GM18907 (cell line): ENCODE measurements around the gene ATG16L1.
A peak's percentile ranks its signal among the peaks of the same experiment; 100 is the strongest.

Experiments used
- ATAC-seq: cut with Tn5 transposase; IDR thresholded peaks from one replicate; pipeline ENCODE4 v1.9.1; 2021; ENCODE audit warnings: mild to moderate bottlenecking, moderate library complexity; ENCODE audit not compliant: unreplicated experiment

Gene ATG16L1

DNA sequence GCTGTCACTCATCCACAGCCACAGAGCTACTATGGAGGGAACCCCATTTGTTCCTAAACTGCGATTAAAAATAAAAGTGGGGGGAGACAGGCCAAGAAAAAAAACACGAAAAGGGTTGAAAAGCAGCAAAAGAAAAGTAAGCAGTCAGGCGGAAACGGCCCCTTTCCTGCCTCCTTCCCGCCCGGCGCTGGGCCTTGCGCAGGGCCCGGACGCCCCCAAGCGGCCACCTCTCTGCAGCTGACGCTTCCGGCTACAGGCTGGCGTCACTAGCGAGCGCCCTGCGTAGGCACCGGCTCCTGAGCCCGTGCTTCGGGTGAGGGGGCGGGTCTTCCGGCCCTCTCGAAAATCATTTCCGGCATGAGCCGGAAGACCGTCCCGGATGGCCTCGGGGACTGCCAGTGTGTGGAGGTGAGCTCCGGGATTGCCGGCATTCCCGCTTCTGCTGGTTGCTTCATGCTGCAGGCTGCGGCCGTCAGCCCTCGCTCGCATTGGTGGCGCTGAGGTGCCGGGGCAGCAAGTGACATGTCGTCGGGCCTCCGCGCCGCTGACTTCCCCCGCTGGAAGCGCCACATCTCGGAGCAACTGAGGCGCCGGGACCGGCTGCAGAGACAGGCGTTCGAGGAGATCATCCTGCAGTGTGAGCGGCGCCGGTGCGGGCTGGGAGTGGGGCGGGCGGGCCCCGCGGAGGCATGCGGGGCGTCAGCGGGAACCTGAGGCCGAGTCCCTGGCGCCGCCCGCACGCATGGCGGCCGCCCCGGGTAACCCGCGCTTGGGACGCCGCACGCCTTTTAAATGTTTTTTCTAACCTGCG lies at the start of gene ATG16L1:
ATG16L1 (plus strand) TSS at position 368 of the 811 bp plus-strand sequence; CDS start at position 523, 155 bp downstream.
- ATAC-seq = peak; percentile 93

- ATAC-seq = no peak
These were observed 48.9 kb upstream of the ATG16L1 start for GRCh38 chr2:233202531-233202944.

DNA sequence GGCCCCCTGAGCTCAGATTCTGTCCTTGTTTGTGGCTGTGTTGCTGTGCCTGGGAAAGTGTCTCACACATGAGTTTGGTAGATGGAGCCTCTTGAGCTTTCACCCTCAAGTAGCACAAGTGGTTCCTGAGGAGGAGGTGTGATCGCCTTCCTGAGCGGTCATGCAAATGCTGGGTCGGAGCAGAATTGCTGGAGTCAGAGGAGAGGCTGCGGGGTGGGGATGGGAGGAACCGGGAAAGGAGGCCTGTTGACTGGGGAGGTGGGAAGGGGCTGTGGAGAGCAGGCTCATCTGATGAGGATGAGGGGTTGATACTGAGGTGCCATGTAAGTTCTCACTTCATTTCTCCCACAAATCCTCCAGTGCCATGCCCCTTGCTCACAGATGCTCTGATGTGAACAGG lies 48.4 kb upstream of the ATG16L1 start:
- no peak for ATAC-seq

GRCh38 chr2:233204286-233204936 lies 47.1 kb upstream of the ATG16L1 start:
- no peak for ATAC-seq

DNA sequence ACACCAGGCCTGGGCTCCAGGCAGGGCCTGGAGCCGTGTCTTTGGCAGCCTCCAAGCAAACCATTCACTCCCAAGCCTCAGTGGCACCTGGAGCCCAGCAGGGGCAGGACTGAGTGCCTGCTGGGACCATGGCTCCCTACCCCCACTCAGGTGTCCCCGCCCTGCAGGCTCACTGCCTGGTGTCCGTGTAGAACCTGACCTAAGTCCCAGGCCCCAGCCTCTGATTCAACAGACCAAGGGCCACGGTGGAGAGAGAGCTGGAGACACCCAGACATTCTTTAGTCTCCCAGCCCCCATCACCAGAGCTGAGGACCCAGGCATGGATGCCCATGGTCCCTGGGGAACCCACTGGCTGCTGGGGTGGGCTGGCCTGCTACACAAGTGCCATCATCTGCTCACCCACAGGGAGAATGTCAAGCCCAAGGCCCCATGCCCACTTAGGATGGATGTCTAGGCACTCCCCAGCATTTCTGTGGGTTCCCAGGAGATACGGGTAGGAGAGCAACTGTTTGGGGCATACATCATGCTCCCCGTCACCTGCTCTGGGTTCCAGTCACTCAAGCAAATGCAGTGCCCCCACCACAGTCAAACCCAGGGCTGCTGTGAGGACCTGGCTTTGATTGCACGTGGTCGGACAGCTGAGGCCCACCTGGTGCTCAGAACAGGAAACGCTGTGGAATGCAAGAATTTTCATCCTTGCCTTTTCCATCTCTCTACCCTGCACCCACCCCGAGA lies 42.9 kb upstream of the ATG16L1 start:
- no peak for ATAC-seq

DNA sequence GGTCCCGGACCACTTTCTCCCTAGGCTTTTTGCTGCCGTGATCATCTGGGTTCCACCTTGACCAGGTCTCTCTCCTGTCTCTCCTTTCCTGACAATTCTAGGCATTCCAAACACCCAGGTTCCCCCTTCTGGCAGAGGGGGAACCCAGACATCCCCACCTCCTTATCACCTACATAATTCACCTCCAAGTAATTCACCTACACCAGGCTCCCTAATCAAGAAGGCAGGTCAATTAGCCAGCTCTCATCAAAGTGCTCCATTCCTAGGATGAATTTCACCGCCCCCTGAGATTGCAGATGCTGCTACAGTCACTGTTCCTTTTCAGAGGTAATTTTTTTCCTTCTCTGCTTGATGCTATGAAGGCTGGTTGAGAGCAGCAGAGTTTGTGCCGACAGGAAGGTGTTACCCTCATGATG lies 42.3 kb upstream of the ATG16L1 start:
- ATAC-seq = no peak

GRCh38 chr2:233209533-233210171 lies 41.8 kb upstream of the ATG16L1 start:
- no peak for ATAC-seq

- no peak for ATAC-seq
These were observed 41.2 kb upstream of the ATG16L1 start for GRCh38 chr2:233210281-233210680.

- ATAC-seq = no peak
These were observed 40.5 kb upstream of the ATG16L1 start for GRCh38 chr2:233210843-233211547.

- no peak for ATAC-seq
These were observed 40.0 kb upstream of the ATG16L1 start for GRCh38 chr2:233211548-233211895.

DNA sequence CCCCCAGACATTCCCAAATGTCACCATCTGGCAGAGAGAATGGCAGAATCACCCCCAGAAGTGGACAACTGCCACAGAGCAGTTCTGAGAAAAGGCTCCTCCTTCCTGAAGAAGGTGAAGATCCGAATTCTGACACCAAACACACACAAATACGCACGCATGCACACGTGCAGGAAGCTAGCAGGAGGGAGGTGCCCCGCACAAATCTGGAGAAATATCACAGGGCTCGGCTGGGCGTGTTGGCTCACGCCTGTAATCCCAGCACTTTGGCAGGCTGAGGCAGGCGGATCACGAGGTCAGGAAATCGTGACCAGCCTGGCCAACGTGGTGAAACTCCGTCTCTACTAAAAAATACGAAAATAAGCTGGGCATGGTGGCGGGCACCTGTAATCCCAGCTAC lies 38.5 kb upstream of the ATG16L1 start:
- no peak for ATAC-seq

DNA sequence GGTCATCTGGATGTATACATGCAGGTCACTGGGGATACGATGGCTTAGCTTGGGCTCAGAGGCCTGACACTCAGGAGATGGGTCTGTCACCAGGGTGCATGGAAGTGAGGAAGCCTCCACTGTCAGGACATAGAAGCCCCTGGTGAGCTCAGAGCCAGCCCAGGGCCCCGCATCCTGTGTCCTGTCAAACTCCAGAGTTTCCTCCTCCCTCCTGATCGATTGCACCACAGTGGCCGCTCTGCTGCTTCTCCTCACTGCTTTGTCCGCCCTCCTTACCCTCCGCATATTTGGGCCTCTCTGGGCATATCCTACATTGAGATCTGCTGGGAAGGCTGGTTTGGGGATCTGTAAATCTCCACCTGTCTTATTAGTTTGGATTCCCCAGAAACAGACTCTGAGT lies 37.5 kb upstream of the ATG16L1 start:
- ATAC-seq = no peak

DNA sequence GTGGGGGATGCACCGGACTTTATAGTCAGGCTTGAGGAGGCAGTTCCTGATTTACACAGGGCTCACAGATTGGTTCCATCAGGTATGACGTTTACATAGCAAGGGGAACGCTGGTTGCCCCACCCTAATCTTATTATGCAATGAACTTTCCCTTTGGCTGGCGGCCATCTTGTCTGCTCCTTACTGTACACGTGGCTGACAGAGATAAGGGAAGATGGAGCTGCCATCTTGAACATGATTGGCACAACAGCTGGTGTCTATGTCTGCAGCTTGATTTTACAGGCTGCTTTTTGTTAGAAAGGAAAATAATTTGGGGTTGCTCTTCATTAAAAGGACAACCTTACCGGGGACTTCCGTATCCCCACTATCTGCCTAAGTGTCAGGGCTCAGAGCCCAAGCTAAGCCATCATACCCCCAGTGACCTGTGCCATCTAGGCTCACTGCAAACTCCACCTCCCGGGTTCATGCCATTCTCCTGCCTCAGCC lies 33.5 kb upstream of the ATG16L1 start:
- no peak for ATAC-seq

DNA sequence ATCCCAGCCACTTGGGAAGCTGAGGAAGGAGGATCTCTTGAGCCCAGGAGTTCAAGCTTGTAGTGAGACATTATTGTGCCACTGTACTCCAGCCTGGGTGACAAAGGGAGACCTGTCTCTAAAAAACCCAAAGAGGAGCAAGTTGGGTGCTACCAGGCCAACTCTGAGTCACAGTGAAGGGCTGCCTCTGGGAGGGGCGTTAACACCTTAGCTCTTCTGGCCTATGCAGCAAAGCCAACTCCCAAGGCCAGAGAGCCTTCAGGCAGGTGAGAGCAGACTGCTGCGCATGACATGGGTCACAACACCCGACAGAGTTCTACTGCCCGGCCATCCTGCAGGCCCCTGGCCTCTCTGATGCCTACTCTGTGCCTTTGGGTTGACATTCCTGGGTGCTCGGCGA lies 32.6 kb upstream of the ATG16L1 start:
- no peak for ATAC-seq

- no peak for ATAC-seq
These were observed 31.6 kb upstream of the ATG16L1 start for GRCh38 chr2:233219848-233220247.

- no peak for ATAC-seq
These were observed 30.0 kb upstream of the ATG16L1 start for GRCh38 chr2:233221378-233222063.

DNA sequence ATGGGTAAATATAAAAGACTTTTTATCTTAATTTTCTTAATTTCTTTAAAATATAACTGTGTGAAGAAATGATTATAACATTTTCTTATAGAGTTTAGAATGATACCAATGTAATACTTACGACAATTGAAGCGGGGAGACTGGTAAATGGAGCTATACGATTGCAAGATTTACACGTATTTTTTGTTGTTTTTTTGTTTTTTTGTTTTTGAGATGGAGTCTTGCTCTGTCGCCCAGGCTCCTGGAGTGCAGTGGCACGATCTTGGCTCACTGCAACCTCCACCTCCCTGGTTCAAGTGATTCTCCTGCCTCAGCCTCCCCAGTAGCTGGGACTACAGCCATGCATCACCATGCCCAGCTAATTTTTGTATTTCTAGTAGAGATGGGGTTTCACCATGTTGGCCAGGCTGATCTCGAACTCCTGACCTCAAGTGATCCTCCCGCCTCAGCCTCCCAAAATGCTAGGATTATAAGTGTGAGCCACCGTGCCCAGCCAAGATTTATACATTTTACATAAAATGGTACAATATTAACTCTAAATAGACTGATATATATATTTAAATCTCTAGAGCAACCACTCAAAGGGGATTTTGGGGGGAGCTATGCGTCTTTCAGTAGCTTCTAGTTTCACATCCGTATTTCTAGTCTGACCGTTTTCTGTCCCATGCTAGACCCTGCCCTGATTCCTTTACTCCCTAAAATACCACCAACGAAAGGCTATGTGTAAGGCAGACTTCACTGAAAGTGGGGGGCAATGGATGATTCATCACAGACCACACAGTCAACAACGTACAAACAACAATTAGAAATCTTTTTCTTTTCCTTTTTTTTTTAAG lies 28.2 kb upstream of the ATG16L1 start:
- ATAC-seq = peak; percentile 84

- ATAC-seq = no peak
These were observed 26.0 kb upstream of the ATG16L1 start for GRCh38 chr2:233225230-233226068.
